CD14-positive monocyte (primary cell): ENCODE results near the gene TAL2. TPM values are rescaled to one million over a fixed set of nuclear protein-coding genes. Genes with fewer than 3 reads are reported as not detected.

ENCODE experiments used
- DNase-seq, 3 donors: peaks; one replicate each; pipeline ENCODE4 v3.0.0-alpha.2; 2011 to 2022
- H2AFZ ChIP-seq: 2 replicates; pipeline ENCODE4 v1.6.0; 2012; ENCODE audit warnings: mild to moderate bottlenecking, low read depth, low read length, inconsistent platforms; ENCODE audit not compliant: insufficient read depth, poor library complexity, severe bottlenecking
- H3K27ac ChIP-seq, 2 donors: 1 replicate in 1 of 2; 2 replicates in 1 of 2; pipeline ENCODE4 v1.5.1; 2012 to 2013; ENCODE audit warnings: low read length in 2 of 2, control low read depth in 1 of 2, inconsistent platforms in 1 of 2, low read depth in 1 of 2, mild to moderate bottlenecking in 1 of 2
- H3K27me3 ChIP-seq, 2 donors: one replicate each; pipeline versions ENCODE4 v1.6.0 to v1.6.1; 2011 to 2013; ENCODE audit warnings: low read length in 2 of 2; ENCODE audit not compliant: control insufficient read depth in 2 of 2, insufficient read depth in 2 of 2
- H3K36me3 ChIP-seq, 2 donors: replicated peaks in 1 of 2; 1 replicate in 1 of 2; 2 replicates in 1 of 2; pipeline versions ENCODE4 v1.5.1 to v1.6.1; 2012 to 2013; ENCODE audit warnings: low read length in 2 of 2, control low read depth in 1 of 2, inconsistent platforms in 1 of 2, mild to moderate bottlenecking in 1 of 2; ENCODE audit not compliant: insufficient read depth in 2 of 2, control insufficient read depth in 1 of 2
- H3K4me1 ChIP-seq, 2 donors: 1 replicate in 1 of 2; 2 replicates in 1 of 2; pipeline versions ENCODE4 v1.5.1 to v1.6.1; 2012 to 2013; ENCODE audit warnings: low read length in 2 of 2, control low read depth in 1 of 2, inconsistent platforms in 1 of 2, mild to moderate bottlenecking in 1 of 2, moderate library complexity in 1 of 2; ENCODE audit not compliant: insufficient read depth in 2 of 2, control insufficient read depth in 1 of 2
- H3K4me2 ChIP-seq: replicated peaks from 2 replicates; pipeline ENCODE3; 2012; ENCODE audit warnings: low read length, moderate library complexity, mild to moderate bottlenecking; ENCODE audit not compliant: poor library complexity, severe bottlenecking; ENCODE audit errors: extremely low read depth
- H3K4me3 ChIP-seq, 3 experiments: fragments of 200-600 bp in 1 of 3; sonication (generic) in 1 of 3; replicated peaks in 1 of 3; 1 replicate in 2 of 3; 2 replicates in 1 of 3; pipeline ENCODE4 v1.5.1; 2011 to 2013; ENCODE audit warnings: low read length in 3 of 3, mild to moderate bottlenecking in 3 of 3, control low read depth in 2 of 3, low read depth in 2 of 3, inconsistent platforms in 1 of 3, moderate library complexity in 1 of 3
- H3K79me2 ChIP-seq: 2 replicates; pipeline ENCODE4 v1.6.0; 2012; ENCODE audit warnings: mild to moderate bottlenecking, control low read depth, inconsistent platforms, low read length, moderate library complexity; ENCODE audit not compliant: insufficient read depth
- H3K9ac ChIP-seq: 2 replicates; pipeline ENCODE4 v1.6.0; 2017; ENCODE audit warnings: low read length, mild to moderate bottlenecking; ENCODE audit not compliant: insufficient read depth, poor library complexity, severe bottlenecking
- H3K9me3 ChIP-seq, 2 donors: replicated peaks in 1 of 2; 1 replicate in 1 of 2; 2 replicates in 1 of 2; pipeline versions ENCODE4 v1.5.1 to v1.6.1; 2012 to 2013; ENCODE audit warnings: low read length in 2 of 2, control low read depth in 1 of 2; ENCODE audit not compliant: control insufficient read depth in 1 of 2, insufficient read depth in 1 of 2
- H4K20me1 ChIP-seq: 2 replicates; pipeline ENCODE4 v1.6.0; 2012; ENCODE audit warnings: mild to moderate bottlenecking, low read length, control low read depth, moderate library complexity; ENCODE audit not compliant: insufficient read depth
- H3K27ac Mint-ChIP-seq, 7 donors: one replicate each; pipeline ENCODE4 v1.8.0; 2020; ENCODE audit warnings: mild to moderate bottlenecking in 7 of 7, mixed read lengths in 7 of 7, moderate library complexity in 6 of 7, inconsistent platforms in 2 of 7
- H3K27me3 Mint-ChIP-seq, 3 donors: one replicate each; pipeline ENCODE4 v1.8.0; 2021 to 2022; ENCODE audit warnings: low read depth in 3 of 3, mild to moderate bottlenecking in 3 of 3, mixed read lengths in 3 of 3, moderate library complexity in 3 of 3, inconsistent platforms in 1 of 3
- H3K36me3 Mint-ChIP-seq, 2 donors: one replicate each; pipeline ENCODE4 v1.8.0; 2020; ENCODE audit warnings: mixed read lengths in 2 of 2, inconsistent platforms in 1 of 2, mild to moderate bottlenecking in 1 of 2
- H3K4me1 Mint-ChIP-seq: one replicate; pipeline ENCODE4 v1.8.0; 2020; ENCODE audit warnings: mild to moderate bottlenecking, mixed read lengths
- H3K4me3 Mint-ChIP-seq, 2 donors: one replicate each; pipeline ENCODE4 v1.8.0; 2020; ENCODE audit warnings: mild to moderate bottlenecking in 2 of 2, mixed read lengths in 2 of 2, moderate library complexity in 1 of 2
- H3K9me3 Mint-ChIP-seq, 7 donors: one replicate each; pipeline ENCODE4 v1.8.0; 2020 to 2022; ENCODE audit warnings: mixed read lengths in 7 of 7, mild to moderate bottlenecking in 6 of 7, moderate library complexity in 6 of 7, inconsistent platforms in 2 of 7
- CTCF ChIP-seq: fragments of 200-600 bp; IDR thresholded peaks from one replicate; pipeline ENCODE4 v1.8.0; 2022; ENCODE audit warnings: antibody characterized with exemption, mild to moderate bottlenecking
- WGBS: methylation state at CpG from one replicate; pipeline ENCODE4 v1.1.5; 2013; ENCODE audit warnings: missing lambda C conversion rate; ENCODE audit not compliant: insufficient coverage; 5-methylcytosine and 5-hydroxymethylcytosine counted together
- intact Hi-C, 2 donors: fragments of 100-400 bp; cut with micrococcal nuclease; formaldehyde crosslinking; loops; one replicate each; pipeline versions ENCODE4 v1.15.0 to v1.15.1; 2023
- polyA plus RNA-seq, 3 donors: library from polyadenylated mRNA; depleted of rRNA in 1 of 3; unstranded in 2 of 3; stranded (reverse) in 1 of 3; fragments of 300-500 nt in 2 of 3; fragments of >200 nt in 1 of 3; fragmentation: Illumina TruSeq in 2 of 3; gene quantifications; 1 replicate in 2 of 3; 2 replicates in 1 of 3; pipeline ENCODE4 v1.2.3, GENCODE V29; 2012 to 2021

The TAL2 gene
- polyA plus RNA-seq, 3 donors, result not detected

- 100% methylated on average over 2 of the region's 8 CpGs for WGBS
- H3K9me3 Mint-ChIP-seq, result peaks cover 0 to 3% (median 0%) of the 10 kb centered on the region in 7 donors
- Histone ChIP-seq H3K9me3 (no peaks in the 10 kb centered on the region), H3K27me3 (no peaks in the 10 kb centered on the region), H2AFZ (no peak overlapping the region), H3K36me3 (no peaks in the 10 kb centered on the region), H3K79me2 (no peaks in the 10 kb centered on the region), H3K4me2 (no peak overlapping the region), H3K9ac (no peak overlapping the region), H4K20me1 (no peaks in the 10 kb centered on the region), H3K4me3 (no peak overlapping the region), H3K27ac (no peak overlapping the region), H3K4me1 (no peaks in the 10 kb centered on the region)
- no peak for TF ChIP-seq CTCF
- H3K27me3 Mint-ChIP-seq, result peaks cover 0 to 4% (median 0%) of the 10 kb centered on the region in 3 donors
- intact Hi-C loops, result no loop called here
- no peaks in the 10 kb centered on the region for H3K4me1 Mint-ChIP-seq
- no peak for DNase-seq
- no peak overlapping the region for H3K4me3 Mint-ChIP-seq
- no peaks in the 10 kb centered on the region for H3K36me3 Mint-ChIP-seq
- no peak overlapping the region for H3K27ac Mint-ChIP-seq
Observed at GRCh38 chr9:105679257-105680022, 17.2 kb downstream of the TAL2 start.

GRCh38 chr9:105681313-105681712 lies 19.1 kb downstream of the TAL2 start:
- Histone ChIP-seq H3K27ac (no peak overlapping the region), H3K79me2 (no peaks in the 10 kb centered on the region), H3K9me3 (no peaks in the 10 kb centered on the region), H3K27me3 (no peaks in the 10 kb centered on the region), H3K4me3 (no peak overlapping the region), H3K4me2 (no peak overlapping the region), H3K9ac (no peak overlapping the region), H4K20me1 (no peaks in the 10 kb centered on the region), H3K4me1 (no peaks in the 10 kb centered on the region), H2AFZ (no peak overlapping the region), H3K36me3 (no peaks in the 10 kb centered on the region)
- Mint-ChIP-seq H3K9me3 (no peaks in the 10 kb centered on the region), H3K27me3 (peaks cover 0 to 4% (median 0%) of the 10 kb centered on the region in 3 donors), H3K36me3 (no peaks in the 10 kb centered on the region), H3K4me1 (no peaks in the 10 kb centered on the region), H3K4me3 (no peak overlapping the region), H3K27ac (no peak overlapping the region)
- 100% methylated on average over 1 of the region's 2 CpGs for WGBS
- no peak for TF ChIP-seq CTCF
- no peak for DNase-seq
- intact Hi-C loops, result no loop called here
